ENCODE measurements around the gene SFT2D2.

DNA sequence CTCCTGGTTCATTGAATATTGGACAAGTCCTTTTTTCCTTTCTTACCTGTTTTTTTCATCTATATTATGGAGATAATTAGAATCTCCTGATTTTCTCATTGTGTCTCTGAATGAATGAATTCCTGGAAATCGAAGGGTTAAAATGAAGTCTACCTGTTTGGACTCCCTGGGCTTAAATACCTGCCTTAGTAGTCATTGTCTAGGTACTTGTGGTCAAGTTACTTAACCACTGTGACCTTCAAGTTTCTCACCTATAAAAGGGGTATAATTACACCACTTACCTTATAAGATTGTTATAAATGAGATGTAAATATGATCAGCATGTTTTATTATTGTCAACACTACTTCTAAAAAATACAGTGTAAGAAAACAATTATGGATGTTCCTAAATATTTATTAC, 45.8 kb downstream of the SFT2D2 start:
- TF ChIP-seq, protein P1, sequence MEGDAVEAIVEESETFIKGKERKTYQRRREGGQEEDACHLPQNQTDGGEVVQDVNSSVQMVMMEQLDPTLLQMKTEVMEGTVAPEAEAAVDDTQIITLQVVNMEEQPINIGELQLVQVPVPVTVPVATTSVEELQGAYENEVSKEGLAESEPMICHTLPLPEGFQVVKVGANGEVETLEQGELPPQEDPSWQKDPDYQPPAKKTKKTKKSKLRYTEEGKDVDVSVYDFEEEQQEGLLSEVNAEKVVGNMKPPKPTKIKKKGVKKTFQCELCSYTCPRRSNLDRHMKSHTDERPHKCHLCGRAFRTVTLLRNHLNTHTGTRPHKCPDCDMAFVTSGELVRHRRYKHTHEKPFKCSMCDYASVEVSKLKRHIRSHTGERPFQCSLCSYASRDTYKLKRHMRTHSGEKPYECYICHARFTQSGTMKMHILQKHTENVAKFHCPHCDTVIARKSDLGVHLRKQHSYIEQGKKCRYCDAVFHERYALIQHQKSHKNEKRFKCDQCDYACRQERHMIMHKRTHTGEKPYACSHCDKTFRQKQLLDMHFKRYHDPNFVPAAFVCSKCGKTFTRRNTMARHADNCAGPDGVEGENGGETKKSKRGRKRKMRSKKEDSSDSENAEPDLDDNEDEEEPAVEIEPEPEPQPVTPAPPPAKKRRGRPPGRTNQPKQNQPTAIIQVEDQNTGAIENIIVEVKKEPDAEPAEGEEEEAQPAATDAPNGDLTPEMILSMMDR (optimal IDR thresholded peaks at IDR 0.05 in 1 of 3, IDR thresholded peaks at IDR 0.05 in 1 of 3, conservative IDR thresholded peaks at IDR 0.05 in 1 of 3; ENCODE audit: extremely low read depth in 1 of 3, insufficient read depth in 2 of 3, low read length in 3 of 3): no peak
- TF ChIP-seq EZH2 (IDR thresholded peaks at IDR 0.05; ENCODE audit: low read length): no peak

Measured in keratinocyte (primary cell).